ENCODE results near the gene NR3C2.
"Not testable (repeated sequence)": the region's sequence is repeated elsewhere in the genome, so short reads cannot be mapped to it uniquely, and the experiment has no call there.

The NR3C2 gene

GRCh38 chr4:148154769-148155168 lies 287.4 kb downstream of the NR3C2 start:
- no peak for DNase-seq

GRCh38 chr4:148152868-148153625 lies 289.2 kb downstream of the NR3C2 start:
- DNase-seq: no peak

GRCh38 chr4:148151806-148152205 lies 290.4 kb downstream of the NR3C2 start:
- DNase-seq: no peak

GRCh38 chr4:148145475-148145874 lies 296.7 kb downstream of the NR3C2 start:
- no peak for DNase-seq

- no peak for DNase-seq
Measured at GRCh38 chr4:148143174-148143573, 299.0 kb downstream of the NR3C2 start.

- DNase-seq: no peak
Measured at GRCh38 chr4:148141501-148141900, 300.7 kb downstream of the NR3C2 start.

- DNase-seq: no peak
Measured at GRCh38 chr4:148126825-148127224, 315.4 kb downstream of the NR3C2 start.

GRCh38 chr4:148124512-148124911 lies 317.7 kb downstream of the NR3C2 start:
- DNase-seq: no peak

- not testable (repeated sequence) for DNase-seq
Measured at GRCh38 chr4:148123161-148123560, 319.1 kb downstream of the NR3C2 start.

- no peak for DNase-seq
Measured at GRCh38 chr4:148120216-148120615, 322.0 kb downstream of the NR3C2 start.

GRCh38 chr4:148118633-148119032 lies 323.6 kb downstream of the NR3C2 start:
- no peak for DNase-seq

GRCh38 chr4:148118179-148118578 lies 324.0 kb downstream of the NR3C2 start:
- DNase-seq: no peak

GRCh38 chr4:148116969-148117368 lies 325.2 kb downstream of the NR3C2 start:
- DNase-seq: no peak

GRCh38 chr4:148116264-148116663 lies 325.9 kb downstream of the NR3C2 start:
- DNase-seq: no peak

- DNase-seq: no peak
Measured at GRCh38 chr4:148114436-148114835, 327.8 kb downstream of the NR3C2 start.

- DNase-seq: no peak
Measured at GRCh38 chr4:148112231-148112982, 329.8 kb downstream of the NR3C2 start.

GRCh38 chr4:148110169-148110568 lies 332.0 kb downstream of the NR3C2 start:
- no peak for DNase-seq

- no peak for DNase-seq
Measured at GRCh38 chr4:148109216-148109615, 333.0 kb downstream of the NR3C2 start.

- DNase-seq: no peak
Measured at GRCh38 chr4:148108766-148109165, 333.4 kb downstream of the NR3C2 start.

GRCh38 chr4:148103597-148104355 lies 338.4 kb downstream of the NR3C2 start:
- DNase-seq: no peak

- DNase-seq: no peak
Measured at GRCh38 chr4:148101790-148102189, 340.4 kb downstream of the NR3C2 start.

- DNase-seq: no peak
Measured at GRCh38 chr4:148101235-148101634, 341.0 kb downstream of the NR3C2 start.

GRCh38 chr4:148097801-148098200 lies 344.4 kb downstream of the NR3C2 start:
- DNase-seq: no peak
